NK-92 (cell line): ENCODE data around the gene STOX2.
"Not testable (repeated sequence)": the region's sequence is repeated elsewhere in the genome, so short reads cannot be mapped to it uniquely, and the experiment has no call there.

Experiments
- DNase-seq: peaks from one replicate; lab custom pipeline; 2025; ENCODE audit not compliant: unreplicated experiment; lab: John Stamatoyannopoulos, UW

The STOX2 gene

DNA sequence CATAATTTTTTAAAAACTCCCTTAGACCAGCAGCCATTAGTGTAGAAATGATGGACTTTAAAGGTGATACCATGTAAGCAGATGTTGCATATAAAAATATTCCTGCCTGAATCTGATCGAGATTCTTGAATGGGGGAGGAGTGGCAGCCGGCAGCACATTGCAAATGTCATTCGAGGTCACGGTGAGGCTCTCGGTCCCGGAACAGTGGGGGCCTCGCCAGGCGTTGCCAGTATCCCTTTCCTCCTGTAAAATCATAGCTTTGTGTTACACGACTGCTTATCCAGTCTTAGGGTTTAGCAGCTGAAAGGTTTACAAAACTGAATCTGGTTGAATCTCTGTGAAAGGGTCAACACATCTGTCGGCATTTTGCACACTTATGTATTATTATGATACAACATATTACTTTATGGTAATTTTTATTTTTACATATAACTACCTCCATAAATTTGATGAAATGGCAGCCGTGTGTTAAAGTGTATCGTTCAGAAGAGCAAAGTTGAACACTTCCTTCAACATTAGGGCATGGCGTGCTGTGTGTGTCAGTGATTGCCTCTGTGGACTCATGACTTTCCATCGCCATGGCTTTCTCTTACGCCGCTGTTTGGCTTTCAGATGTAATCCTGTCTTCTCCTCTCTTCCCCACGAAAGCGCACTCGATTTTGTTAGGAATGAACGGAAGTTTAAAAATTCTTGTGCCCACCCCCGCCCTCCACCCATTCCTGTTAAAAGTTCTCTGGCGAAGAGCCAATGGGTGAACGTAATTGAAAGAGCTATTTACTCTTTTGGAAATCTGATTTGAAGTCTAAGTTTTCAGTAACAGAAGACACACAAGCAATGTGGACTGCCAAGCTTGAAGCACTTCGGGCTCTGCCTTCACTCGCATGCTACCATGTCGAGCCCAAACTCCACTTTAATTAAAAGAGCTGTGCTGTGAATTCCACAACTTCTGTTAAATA is 114.8 kb downstream of the STOX2 start:
- no peak for DNase-seq

DNA sequence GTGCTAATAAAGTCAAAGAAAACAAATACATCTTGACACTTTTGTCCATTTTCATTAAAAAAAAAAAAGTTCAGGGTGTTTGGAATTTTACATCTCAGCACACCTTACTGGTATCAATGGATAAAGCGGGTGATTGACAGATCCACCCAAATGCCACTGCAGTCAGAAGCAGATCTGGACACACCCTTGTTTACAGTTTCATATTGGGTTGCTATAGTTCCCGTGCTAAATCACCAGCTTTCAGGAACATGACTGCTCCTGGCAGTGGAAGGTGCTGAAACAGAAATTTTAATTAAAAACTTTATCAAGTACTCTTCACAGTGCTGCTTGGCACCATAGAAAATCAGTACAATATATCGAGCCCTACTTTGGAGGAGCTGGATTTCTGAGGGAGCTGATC is 116.3 kb downstream of the STOX2 start:
- no peak for DNase-seq

DNA sequence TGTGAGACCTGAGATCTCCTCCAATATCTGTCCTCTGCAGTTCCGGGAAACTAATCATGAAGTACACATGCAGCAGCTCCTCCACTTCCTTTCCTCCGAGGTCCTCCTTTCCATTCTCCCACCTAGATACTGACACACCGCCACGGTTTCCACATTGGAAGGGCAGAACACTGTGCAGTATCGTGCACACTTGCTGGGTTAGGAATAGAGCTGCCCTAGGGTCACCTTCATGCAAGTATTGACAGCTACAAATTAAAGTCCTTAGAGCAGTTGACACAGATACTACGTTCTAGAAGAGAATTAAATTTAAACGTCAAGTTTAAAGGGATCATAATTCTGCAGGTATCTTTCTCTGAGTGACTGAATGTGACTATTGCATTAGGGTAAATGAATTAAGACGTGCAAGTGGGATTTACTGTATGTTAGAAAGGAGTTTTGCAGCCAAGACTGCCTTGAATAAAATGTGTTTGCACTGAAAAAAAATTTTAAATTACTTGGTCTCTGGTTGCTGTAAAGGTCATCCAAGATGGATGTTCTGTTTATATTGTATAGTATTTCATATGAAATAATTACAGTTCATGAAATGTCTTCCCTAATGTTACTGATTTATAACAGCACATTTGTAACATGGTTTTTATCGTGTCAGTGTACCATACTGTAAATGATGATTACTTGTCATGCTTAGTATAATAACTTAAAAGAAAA is 117.7 kb downstream of the STOX2 start:
- no peak for DNase-seq

DNA sequence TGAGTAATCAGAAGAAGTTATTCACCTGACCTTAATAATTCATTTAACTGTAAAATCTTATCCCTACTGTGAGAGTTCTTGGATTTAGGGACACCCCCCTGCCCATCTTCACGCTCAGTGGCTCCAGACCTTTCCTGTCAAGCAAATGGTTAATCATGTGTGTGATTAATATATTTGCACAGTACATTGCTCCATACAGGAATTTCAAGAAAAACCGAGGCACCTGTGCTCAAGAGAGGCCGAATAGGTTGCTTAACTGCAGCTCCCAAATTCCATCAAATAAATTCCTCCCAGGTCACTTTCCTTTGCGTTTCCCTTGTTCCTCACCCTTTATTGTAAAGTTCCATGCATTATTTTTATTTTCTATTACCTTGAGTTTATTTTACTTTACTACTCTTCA is 119.5 kb downstream of the STOX2 start:
- DNase-seq: no peak

DNA sequence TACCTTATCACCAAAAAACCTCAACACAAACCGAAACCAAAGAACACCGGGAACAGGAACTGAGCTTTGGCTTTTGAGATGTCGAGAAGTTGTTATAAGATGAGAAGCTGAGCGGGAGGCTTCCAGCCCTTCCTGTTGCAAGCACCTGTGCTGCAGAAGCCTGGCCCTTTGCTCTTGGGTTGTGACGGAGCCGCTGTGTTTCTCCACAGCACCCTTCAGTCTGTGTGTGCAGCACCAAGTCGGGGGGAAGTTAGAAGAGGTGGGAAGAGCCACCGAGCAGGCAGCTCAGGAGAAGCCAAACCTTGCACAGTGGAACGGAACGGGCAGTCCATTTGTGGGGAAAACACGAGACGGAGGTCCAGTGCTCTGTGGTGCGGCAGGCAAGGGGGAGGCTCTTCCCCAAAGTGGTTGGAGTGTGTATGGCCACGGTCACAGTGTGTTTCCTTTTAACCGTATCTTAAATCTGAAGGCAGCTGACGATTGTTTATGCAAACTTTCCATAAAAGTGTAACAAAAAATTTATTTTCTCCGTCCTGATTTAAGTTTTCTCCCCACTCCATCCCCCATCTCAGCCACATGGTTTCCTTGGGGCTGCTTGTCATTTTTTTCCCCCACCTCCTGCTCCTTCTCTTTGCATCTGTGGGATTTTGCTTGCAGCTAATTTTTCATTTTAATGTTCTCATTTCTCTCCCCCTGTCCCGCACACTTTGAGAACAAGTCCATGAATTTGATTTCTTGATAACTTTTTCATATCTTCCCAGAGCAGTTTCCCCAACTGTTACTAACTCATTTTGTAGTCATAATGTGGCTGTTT is 123.7 kb downstream of the STOX2 start:
- DNase-seq: no peak

DNA sequence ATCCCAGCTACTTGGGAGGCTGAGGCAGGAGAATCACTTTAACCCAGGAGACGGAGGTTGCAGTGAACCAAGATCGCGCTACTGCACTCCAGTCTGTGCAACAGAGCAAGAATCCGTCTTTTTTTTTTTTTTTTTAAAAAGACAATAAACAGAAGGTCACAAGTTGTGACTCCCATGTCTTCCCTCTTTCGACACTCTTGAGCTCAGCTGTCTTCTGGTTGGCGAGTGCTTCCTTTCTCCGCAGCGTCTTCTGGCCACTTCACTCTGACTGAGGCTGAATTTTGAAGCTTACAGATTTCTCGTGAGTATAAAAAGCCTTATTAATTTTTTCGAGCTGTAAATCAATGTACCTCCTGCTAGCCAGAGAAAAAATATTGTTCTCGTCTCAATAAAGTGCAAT is 124.9 kb downstream of the STOX2 start:
- DNase-seq: no peak

DNA sequence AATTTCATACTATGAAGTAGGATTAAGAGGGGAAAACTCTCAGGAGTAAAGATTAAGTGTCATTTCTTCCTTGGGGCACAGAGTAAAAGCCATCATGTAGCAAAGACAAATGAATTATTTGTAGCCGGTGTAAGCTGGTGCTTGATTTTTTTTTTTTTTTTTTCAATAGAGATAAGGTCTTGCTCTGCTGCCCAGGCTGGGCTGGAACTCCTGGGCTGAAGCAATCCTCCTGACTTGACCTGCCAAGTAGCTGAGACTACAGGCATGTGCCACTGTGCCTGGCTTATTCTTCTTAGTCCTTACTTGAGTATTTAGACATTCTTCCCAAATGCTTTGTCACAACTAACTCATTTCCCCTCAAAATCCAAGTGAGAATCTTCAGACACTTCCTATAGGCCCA is 125.7 kb downstream of the STOX2 start:
- no peak for DNase-seq

DNA sequence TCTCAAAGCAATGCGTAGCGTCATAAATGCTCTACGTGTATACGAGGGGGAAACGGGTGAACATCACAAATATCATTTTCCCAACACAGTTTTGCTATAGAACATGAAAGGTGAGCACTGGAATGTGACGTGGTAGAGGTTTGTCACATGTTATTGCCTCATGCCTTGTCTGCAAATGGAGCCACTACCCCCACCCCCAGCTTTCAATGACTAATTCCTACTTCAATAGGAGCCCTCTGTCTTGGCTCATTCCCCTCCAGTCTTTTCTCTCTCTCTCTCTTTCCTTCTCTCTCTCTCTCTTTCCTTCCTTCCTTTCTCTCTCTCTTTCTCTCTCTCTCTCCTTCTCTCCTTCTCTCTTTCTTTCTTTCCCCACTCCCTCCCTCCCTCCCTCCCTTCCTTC is 127.0 kb downstream of the STOX2 start:
- no peak for DNase-seq

DNA sequence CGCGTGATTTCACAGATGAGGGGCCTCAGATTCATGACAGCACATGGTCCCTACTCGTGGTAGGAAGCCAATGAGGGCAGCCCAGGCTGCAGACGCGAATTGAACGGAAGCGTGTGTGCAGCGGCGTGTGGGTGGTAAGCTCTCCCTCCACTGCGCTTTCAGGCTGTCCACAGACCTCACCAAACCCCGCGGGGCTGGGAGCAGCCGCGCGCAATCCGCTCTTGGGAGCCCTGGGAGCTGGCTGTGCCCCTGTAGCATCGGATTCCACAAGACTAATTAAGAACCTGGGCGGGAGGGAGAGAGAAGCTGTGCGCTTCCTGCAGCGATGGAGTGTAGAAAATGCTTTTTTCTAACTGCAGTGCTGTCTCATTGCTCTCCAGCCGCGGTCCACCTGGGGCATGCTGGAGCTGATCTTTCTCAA is 134.9 kb downstream of the STOX2 start:
- DNase-seq: no peak

DNA sequence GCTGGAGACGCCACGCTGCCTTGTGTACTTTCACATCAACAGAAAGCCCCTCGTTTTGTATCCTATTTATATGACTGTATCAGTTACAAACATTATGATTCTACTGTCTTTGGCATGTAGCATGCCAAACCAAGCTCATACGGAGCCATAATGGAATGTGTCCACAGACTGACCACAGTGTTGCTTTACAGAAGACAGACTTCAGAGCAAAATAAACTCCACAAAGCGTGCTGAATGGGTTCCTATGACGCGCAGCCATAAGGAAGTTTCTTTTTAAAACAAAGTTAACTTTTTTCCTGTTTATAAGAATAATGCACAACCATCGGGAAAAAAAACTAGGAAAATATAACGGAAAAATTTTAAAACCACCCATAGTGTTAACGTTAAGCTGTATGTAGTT is 136.0 kb downstream of the STOX2 start:
- no peak for DNase-seq

DNA sequence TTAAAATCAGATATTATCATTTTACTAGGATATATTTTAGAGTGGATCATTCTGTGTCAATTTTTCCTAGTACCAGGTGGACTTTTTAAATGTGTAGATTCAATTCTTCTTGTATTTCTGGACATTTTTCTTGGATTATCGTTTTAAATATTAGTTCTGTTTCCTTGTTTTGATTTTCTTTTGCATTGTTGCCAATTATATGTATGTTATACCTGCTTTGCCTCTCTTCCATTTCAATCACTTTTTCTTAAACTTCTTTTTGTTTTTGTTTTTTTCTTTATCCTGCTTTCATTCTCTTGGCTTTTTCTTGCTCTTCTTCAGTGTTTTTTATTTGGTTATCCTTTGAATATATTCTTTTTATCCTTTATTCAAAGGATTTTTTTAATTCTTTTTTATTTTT is 141.0 kb downstream of the STOX2 start:
- DNase-seq: no peak

DNA sequence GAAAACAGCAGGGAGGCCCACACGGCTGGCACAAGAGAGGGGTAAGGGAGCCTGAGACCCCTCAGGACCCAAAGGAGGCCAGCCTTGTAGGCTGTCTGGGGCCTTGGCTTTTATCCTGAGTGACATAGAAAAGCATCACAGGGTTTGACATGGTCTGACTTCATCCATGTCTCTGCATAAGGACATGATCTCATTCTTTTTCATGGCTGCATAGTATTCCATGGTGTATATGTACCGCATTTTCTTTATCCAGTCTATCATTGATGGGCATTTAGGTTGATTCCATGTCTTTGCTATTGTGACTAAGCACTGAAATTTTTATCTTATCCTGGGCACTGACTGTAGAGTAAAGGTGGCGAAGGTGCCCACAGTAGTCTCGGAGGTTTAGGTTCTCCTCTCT is 146.2 kb downstream of the STOX2 start:
- DNase-seq: not testable (repeated sequence)

DNA sequence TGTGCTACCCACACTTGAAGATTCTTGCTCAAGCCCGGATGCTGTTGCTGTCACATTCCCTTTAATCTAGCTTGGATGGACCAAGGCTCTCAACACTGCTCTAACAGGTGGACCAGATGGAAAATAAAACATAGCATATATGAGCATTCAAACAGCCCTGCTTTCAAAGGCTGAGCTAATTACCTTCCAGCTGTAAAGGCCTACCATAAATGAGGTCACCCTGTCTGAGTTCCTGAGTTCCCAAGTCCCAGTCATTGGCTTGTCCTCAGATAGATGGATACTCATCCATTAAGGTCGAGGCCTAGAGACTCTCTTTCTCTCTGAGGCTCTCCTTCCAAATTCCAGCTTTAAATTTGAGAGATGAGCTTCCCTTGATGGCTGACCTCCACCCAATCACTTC is 147.5 kb downstream of the STOX2 start:
- no peak for DNase-seq

DNA sequence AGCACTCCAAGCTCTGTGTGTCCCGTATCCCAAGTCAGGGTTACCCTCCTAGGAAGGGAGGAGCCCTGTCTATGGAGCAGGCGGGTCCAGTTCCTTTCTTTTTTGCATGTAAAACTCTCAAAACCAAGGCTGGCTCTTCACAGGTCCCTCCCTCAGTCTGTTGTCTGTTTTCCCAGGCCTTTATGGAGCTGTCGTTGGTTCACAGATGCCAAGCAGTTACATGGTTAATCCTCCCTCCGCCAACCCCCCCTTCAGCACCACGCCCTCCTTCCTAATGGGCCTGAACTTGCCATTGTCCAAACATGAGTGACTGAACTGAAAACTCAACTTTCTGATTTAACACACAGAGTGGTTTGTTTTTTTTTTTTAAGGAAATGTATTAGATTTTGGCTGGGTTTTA is 148.3 kb downstream of the STOX2 start:
- DNase-seq: no peak

DNA sequence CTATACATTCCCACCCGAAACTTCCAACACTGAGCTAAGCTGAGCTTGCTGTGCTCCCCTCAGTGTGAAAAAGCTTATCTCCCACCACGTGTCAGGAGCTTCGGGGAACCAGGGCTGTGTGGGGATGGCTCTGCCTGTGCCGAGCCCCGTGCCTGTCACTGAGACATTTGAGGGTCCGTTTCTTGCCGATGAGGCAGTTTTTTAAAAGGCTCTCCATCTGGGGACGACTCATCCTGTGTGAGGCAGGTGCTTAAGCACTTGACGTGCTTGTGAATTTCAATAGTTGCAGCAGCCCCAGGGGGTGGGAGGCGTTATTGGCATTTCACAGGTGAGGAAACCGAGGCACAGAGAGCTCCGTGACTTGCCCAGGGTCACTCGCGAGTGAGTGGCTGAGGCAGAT is 151.8 kb downstream of the STOX2 start:
- DNase-seq: no peak

DNA sequence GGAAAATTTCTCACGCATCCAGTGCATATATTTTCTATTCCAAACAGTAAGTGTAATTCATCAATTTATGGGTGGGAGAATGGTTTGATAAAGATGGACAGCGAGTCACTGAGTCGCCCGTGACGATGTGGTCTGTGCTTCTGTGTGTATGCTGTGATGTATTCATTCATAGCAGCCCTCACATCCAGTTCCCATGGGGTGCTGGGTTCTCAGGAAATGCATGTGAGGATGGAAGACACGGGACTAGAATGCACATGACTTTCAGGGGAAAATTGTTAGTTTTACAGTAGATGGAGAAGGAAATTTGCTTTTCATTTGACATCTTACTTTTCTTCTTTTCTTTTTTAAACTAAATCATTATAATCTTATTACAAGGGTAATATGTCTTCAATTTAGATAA is 152.9 kb downstream of the STOX2 start:
- DNase-seq: no peak

DNA sequence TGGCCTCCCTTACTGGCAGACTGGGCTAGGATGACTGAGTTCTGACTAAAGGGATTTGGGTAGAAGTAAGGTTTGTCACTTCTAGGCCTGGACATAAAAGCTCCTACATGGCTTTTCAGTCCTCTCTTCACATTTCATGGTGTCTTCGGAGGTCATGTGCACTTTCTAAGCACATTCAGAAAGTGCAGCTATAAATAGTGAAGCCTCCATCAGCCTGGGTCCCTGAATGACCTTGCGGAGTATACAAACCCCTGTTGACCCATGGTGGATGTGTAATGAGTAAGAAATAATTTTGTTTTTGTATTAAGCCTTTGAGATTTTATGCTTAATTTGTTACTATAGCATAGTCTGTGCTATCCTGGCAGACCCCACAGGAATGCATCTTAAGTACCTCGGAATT is 154.0 kb downstream of the STOX2 start:
- no peak for DNase-seq

DNA sequence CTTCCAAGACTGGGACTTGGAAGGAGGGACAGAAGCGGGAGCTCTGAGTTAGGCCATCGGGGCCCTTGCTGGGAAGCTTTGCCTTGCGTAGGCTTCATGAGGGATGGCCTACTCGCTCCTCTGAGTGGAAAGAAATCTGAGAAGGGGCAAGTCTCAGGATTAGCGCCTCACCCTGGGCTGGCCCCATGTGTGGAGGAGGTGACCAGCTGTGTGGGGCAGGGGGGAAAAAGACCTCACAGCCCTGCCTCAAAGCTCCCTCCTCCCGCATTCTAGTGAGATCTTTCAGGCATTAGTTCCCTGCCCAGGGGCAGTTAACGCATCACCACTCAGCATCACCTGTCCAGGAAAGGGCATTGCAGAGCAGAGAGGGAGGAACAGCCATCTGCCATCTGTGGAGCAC is 156.5 kb downstream of the STOX2 start:
- DNase-seq: no peak

DNA sequence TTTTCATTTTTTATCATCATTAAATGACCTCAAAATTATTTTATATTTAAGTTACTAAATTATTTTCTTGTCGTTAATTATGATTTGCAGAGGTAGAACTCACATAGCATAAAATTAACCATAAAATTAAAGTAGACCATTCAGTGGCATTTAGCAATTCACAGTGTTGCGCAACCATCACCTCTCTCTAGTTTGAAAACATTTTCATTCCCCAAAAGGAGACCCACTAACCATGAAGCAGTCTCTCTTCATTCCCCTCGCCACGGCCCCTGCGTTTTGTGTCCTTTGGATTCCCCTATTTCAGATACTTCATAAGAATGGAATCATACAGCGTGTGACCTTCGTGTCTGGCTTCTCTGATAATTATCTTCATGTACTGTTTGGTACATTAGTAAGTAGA is 157.7 kb downstream of the STOX2 start:
- no peak for DNase-seq

DNA sequence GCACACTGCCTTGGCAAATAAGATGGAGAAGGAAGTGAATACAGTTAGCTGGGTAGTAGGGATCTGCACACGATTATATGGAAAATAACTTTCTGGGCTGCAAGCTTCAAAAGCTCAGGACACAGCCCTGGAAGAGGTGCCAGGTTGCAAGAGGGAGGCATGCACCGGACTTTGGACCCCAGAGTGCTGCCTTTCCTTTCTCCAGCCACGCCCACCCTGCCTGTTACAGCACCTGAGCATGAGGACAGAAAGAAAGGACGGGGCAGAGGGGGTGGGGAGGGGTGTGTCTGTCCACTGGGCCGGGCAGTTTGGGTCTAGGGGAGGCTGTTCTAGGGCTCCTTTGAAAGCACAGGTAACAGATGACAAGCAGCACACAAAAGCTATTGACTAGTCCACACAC is 159.8 kb downstream of the STOX2 start:
- no peak for DNase-seq

DNA sequence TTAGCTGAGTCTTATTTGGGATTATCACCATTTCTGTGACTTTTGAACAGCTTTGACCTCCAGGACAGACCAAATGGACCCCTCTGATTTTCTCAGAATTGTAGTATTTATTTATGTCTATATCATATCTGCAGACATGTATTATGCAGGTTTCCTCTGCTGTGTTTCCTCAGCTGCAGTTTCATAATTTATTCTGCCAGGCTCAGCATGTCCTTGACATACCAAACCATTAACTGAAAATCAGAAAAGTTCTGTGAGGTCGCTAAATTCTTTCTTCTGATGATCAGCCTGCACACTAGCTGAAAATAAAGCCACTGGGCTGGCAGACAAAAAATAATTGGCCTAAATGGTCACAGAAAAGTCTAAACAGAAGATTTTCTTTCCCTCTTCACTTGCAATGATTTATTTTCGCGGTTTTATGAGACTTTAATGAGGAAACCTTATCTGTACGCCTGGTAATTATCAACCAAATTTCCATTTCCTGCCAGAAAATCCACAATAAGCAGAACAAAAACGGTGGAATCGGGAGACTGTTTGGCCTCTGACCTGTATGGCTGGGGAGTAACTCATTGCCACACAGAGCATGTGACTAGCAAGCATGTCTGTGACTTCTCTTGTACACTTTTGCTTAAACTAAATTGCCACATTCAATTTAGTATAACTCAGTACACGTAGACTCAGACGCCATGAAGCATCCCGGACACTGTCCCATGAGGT is 161.6 kb downstream of the STOX2 start:
- no peak for DNase-seq
